ENCODE measurements around the gene TOLLIP. TPM values are rescaled to one million over a fixed set of nuclear protein-coding genes. Genes with fewer than 3 reads are reported as not detected.

The TOLLIP gene
- total and polyA plus RNA-seq, 7 experiments from 2014 or later: 20.9 to 63.8 (median 46.7) TPM

- Histone ChIP-seq H3K9me3 (ENCODE audit: control insufficient read depth in 2 of 3, low read length in 3 of 3) (no peaks in the 10 kb centered on the region), H3K4me1 (ENCODE audit: control insufficient read depth in 2 of 2, insufficient read depth in 2 of 2, low read length in 2 of 2) (no peaks in the 10 kb centered on the region), H3K27ac (ENCODE audit: low read depth, low read length) (no peak overlapping the region), H3K4me3 (ENCODE audit: low read length) (no peak overlapping the region), H3K36me3 (ENCODE audit: control insufficient read depth in 2 of 3, insufficient read depth in 3 of 3, low read length in 3 of 3) (no peaks in the 10 kb centered on the region), H3K27me3 (ENCODE audit: control insufficient read depth in 2 of 2, insufficient read depth in 2 of 2, low read length in 2 of 2) (no peaks in the 10 kb centered on the region)
- ATAC-seq: no peak
- Mint-ChIP-seq H3K4me1 (no peaks in the 10 kb centered on the region), H3K27me3 (no peaks in the 10 kb centered on the region), H3K27ac (no peak overlapping the region), H3K36me3 (no peaks in the 10 kb centered on the region), H3K9me3 (no peaks in the 10 kb centered on the region), H3K4me3 (no peak overlapping the region)
- CTCF ChIA-PET: no interaction called here
- intact Hi-C loops (cut with micrococcal nuclease): no loop called here
- no peak for DNase-seq
- POLR2A ChIA-PET: no interaction called here
These were observed 78.7 kb downstream of the TOLLIP start for GRCh38 chr11:1230456-1231395.

GRCh38 chr11:1230121-1230455, 79.3 kb downstream of the TOLLIP start:
- H3K4me1 ChIP-seq (ENCODE audit: control insufficient read depth in 2 of 2, insufficient read depth in 2 of 2, low read length in 2 of 2): no peaks in the 10 kb centered on the region
- H3K27me3 Mint-ChIP-seq: no peaks in the 10 kb centered on the region
- CTCF ChIA-PET: no interaction called here
- no peak overlapping the region for H3K27ac ChIP-seq (ENCODE audit: low read depth, low read length)
- no peaks in the 10 kb centered on the region for H3K27me3 ChIP-seq (ENCODE audit: control insufficient read depth in 2 of 2, insufficient read depth in 2 of 2, low read length in 2 of 2)
- DNase-seq (no peak), ATAC-seq (no peak)
- intact Hi-C loops (cut with micrococcal nuclease): no loop called here
- no peaks in the 10 kb centered on the region for H3K9me3 Mint-ChIP-seq
- POLR2A ChIA-PET: no interaction called here
- H3K9me3 ChIP-seq (ENCODE audit: control insufficient read depth in 2 of 3, low read length in 3 of 3): no peaks in the 10 kb centered on the region
- no peaks in the 10 kb centered on the region for H3K4me1 Mint-ChIP-seq
- H3K36me3 Mint-ChIP-seq: no peaks in the 10 kb centered on the region
- H3K4me3 ChIP-seq (ENCODE audit: low read length): no peak overlapping the region
- H3K4me3 Mint-ChIP-seq: no peak overlapping the region
- H3K27ac Mint-ChIP-seq: no peak overlapping the region
- H3K36me3 ChIP-seq (ENCODE audit: control insufficient read depth in 2 of 3, insufficient read depth in 3 of 3, low read length in 3 of 3): no peaks in the 10 kb centered on the region

- Mint-ChIP-seq H3K36me3 (no peaks in the 10 kb centered on the region), H3K9me3 (no peaks in the 10 kb centered on the region), H3K27ac (no peak overlapping the region), H3K27me3 (no peaks in the 10 kb centered on the region), H3K4me1 (no peaks in the 10 kb centered on the region), H3K4me3 (no peak overlapping the region)
- Histone ChIP-seq H3K36me3 (ENCODE audit: control insufficient read depth in 2 of 3, insufficient read depth in 3 of 3, low read length in 3 of 3) (no peaks in the 10 kb centered on the region), H3K9me3 (ENCODE audit: control insufficient read depth in 2 of 3, low read length in 3 of 3) (no peaks in the 10 kb centered on the region), H3K27ac (ENCODE audit: low read depth, low read length) (no peak overlapping the region), H3K4me1 (ENCODE audit: control insufficient read depth in 2 of 2, insufficient read depth in 2 of 2, low read length in 2 of 2) (no peaks in the 10 kb centered on the region), H3K27me3 (ENCODE audit: control insufficient read depth in 2 of 2, insufficient read depth in 2 of 2, low read length in 2 of 2) (no peaks in the 10 kb centered on the region), H3K4me3 (ENCODE audit: low read length) (no peak overlapping the region)
- ATAC-seq (no peak), DNase-seq (no peak)
- intact Hi-C loops (cut with micrococcal nuclease): no loop called here
- ChIA-PET POLR2A (no interaction called here), CTCF (no interaction called here)
These were observed 79.8 kb downstream of the TOLLIP start for GRCh38 chr11:1229471-1230120.

- no peak for DNase-seq
- no peaks in the 10 kb centered on the region for H3K27me3 ChIP-seq (ENCODE audit: control insufficient read depth in 2 of 2, insufficient read depth in 2 of 2, low read length in 2 of 2)
- CTCF ChIA-PET: no interaction called here
These were observed 80.4 kb downstream of the TOLLIP start for GRCh38 chr11:1228921-1229451.

GRCh38 chr11:1228101-1228821, 81.2 kb downstream of the TOLLIP start:
- H3K4me1 Mint-ChIP-seq: no peaks in the 10 kb centered on the region
- DNase-seq: no peak
- Histone ChIP-seq H3K27me3 (ENCODE audit: control insufficient read depth in 2 of 2, insufficient read depth in 2 of 2, low read length in 2 of 2) (no peaks in the 10 kb centered on the region), H3K36me3 (ENCODE audit: control insufficient read depth in 2 of 3, insufficient read depth in 3 of 3, low read length in 3 of 3) (no peaks in the 10 kb centered on the region), H3K4me3 (ENCODE audit: low read length) (no peak overlapping the region), H3K4me1 (ENCODE audit: control insufficient read depth in 2 of 2, insufficient read depth in 2 of 2, low read length in 2 of 2) (no peaks in the 10 kb centered on the region), H3K9me3 (ENCODE audit: control insufficient read depth in 2 of 3, low read length in 3 of 3) (no peaks in the 10 kb centered on the region), H3K27ac (ENCODE audit: low read depth, low read length) (no peak overlapping the region)
- H3K27ac Mint-ChIP-seq: no peak overlapping the region
- POLR2A ChIA-PET: no interaction called here
- H3K4me3 Mint-ChIP-seq: no peak overlapping the region
- H3K36me3 Mint-ChIP-seq: no peaks in the 10 kb centered on the region
- H3K9me3 Mint-ChIP-seq: no peaks in the 10 kb centered on the region
- ATAC-seq: no peak
- intact Hi-C loops (cut with micrococcal nuclease): no loop called here
- H3K27me3 Mint-ChIP-seq: peaks cover 0 to 4% (median 0%) of the 10 kb centered on the region in 5 donors
- CTCF ChIA-PET: no interaction called here

More at GRCh38 chr11:1228921-1229451, 80.4 kb downstream of the TOLLIP start:
- Mint-ChIP-seq H3K4me3 (no peak overlapping the region), H3K27me3 (peaks cover 0 to 3% (median 0%) of the 10 kb centered on the region in 5 donors), H3K9me3 (no peaks in the 10 kb centered on the region), H3K4me1 (no peaks in the 10 kb centered on the region), H3K36me3 (no peaks in the 10 kb centered on the region), H3K27ac (no peak overlapping the region)
- ATAC-seq: no peak
- H3K36me3 ChIP-seq (ENCODE audit: control insufficient read depth in 2 of 3, insufficient read depth in 3 of 3, low read length in 3 of 3): no peaks in the 10 kb centered on the region
- POLR2A ChIA-PET: no interaction called here
- no peak overlapping the region for H3K4me3 ChIP-seq (ENCODE audit: low read length)
- H3K27ac ChIP-seq (ENCODE audit: low read depth, low read length): no peak overlapping the region
- H3K4me1 ChIP-seq (ENCODE audit: control insufficient read depth in 2 of 2, insufficient read depth in 2 of 2, low read length in 2 of 2): no peaks in the 10 kb centered on the region
- no peaks in the 10 kb centered on the region for H3K9me3 ChIP-seq (ENCODE audit: control insufficient read depth in 2 of 3, low read length in 3 of 3)
- intact Hi-C loops (cut with micrococcal nuclease): no loop called here

- Histone ChIP-seq H3K27ac (ENCODE audit: low read depth, low read length) (no peak overlapping the region), H3K9me3 (ENCODE audit: control insufficient read depth in 2 of 3, low read length in 3 of 3) (no peaks in the 10 kb centered on the region), H3K36me3 (ENCODE audit: control insufficient read depth in 2 of 3, insufficient read depth in 3 of 3, low read length in 3 of 3) (no peaks in the 10 kb centered on the region), H3K4me1 (ENCODE audit: control insufficient read depth in 2 of 2, insufficient read depth in 2 of 2, low read length in 2 of 2) (no peaks in the 10 kb centered on the region), H3K4me3 (ENCODE audit: low read length) (no peak overlapping the region), H3K27me3 (ENCODE audit: control insufficient read depth in 2 of 2, insufficient read depth in 2 of 2, low read length in 2 of 2) (no peaks in the 10 kb centered on the region)
- no peaks in the 10 kb centered on the region for H3K9me3 Mint-ChIP-seq
- ChIA-PET POLR2A (no interaction called here), CTCF (no interaction called here)
- DNase-seq: no peak
- peaks cover 0 to 4% (median 0%) of the 10 kb centered on the region in 5 donors for H3K27me3 Mint-ChIP-seq
- H3K36me3 Mint-ChIP-seq: no peaks in the 10 kb centered on the region
- intact Hi-C loops (cut with micrococcal nuclease): no loop called here
- H3K4me3 Mint-ChIP-seq: no peak overlapping the region
- no peak overlapping the region for H3K27ac Mint-ChIP-seq
- ATAC-seq: no peak
- H3K4me1 Mint-ChIP-seq: no peaks in the 10 kb centered on the region
These were observed 81.8 kb downstream of the TOLLIP start for GRCh38 chr11:1227551-1228100.
